HEK293 (cell line): Measurements from ENCODE around the gene AGFG1.

Source experiments
- CTCF ChIA-PET: fragments of 350-600 bp; formaldehyde crosslinking; extraction: SDS; loops from one replicate; lab custom pipeline; 2021; ENCODE audit warnings: antibody characterized with exemption; lab: Yijun Ruan, JAX
- POLR2A ChIA-PET: fragments of 300-600 bp; formaldehyde crosslinking; extraction: SDS; loops from one replicate; lab custom pipeline; 2020; ENCODE audit warnings: antibody characterized with exemption, inconsistent platforms; lab: Yijun Ruan, JAX
- H3K27ac ChIP-seq: fragments of 200-500 bp; sonication (Bioruptor generic); 2 replicates; pipeline ENCODE4 v1.5.1; 2014; ENCODE audit warnings: low read depth, low read length, control low read depth, inconsistent platforms; ENCODE audit errors: extremely low read depth
- H3K36me3 ChIP-seq, 2 experiments: fragments of 200-500 bp in 1 of 2; sonication (Bioruptor generic) in 1 of 2; 1 replicate in 1 of 2; 2 replicates in 1 of 2; pipeline ENCODE4 v1.5.1; 2014 to 2017; ENCODE audit warnings: inconsistent platforms in 2 of 2, low read length in 2 of 2; ENCODE audit not compliant: control insufficient read depth in 2 of 2, insufficient read depth in 1 of 2
- H3K4me1 ChIP-seq: fragments of 200-500 bp; sonication (Bioruptor generic); 2 replicates; pipeline ENCODE4 v1.5.1; 2014; ENCODE audit warnings: mild to moderate bottlenecking, low read length, inconsistent platforms; ENCODE audit not compliant: control insufficient read depth, insufficient read depth
- H3K4me3 ChIP-seq: 2 replicates; pipeline ENCODE4 v1.5.1; 2011; ENCODE audit warnings: low read depth, mild to moderate bottlenecking, control low read depth, low read length, moderate library complexity
- H3K9me3 ChIP-seq: fragments of 200-500 bp; sonication (Bioruptor generic); 2 replicates; pipeline ENCODE4 v1.5.1; 2014; ENCODE audit warnings: low read depth, low read length, inconsistent platforms; ENCODE audit not compliant: control insufficient read depth, insufficient read depth
- FEZF1 ChIP-seq: fragments of 450-650 bp; formaldehyde crosslinking; IDR thresholded peaks from 2 replicates; pipeline ENCODE4 v1.5.1; 2016; ENCODE audit warnings: missing biosample characterization, missing genetic modification characterization
- GLIS1 ChIP-seq: fragments of 450-650 bp; formaldehyde crosslinking; IDR thresholded peaks from 2 replicates; pipeline ENCODE4 v1.5.1; 2016; ENCODE audit warnings: missing biosample characterization, missing genetic modification characterization
- OSR2 ChIP-seq: fragments of 450-650 bp; formaldehyde crosslinking; IDR thresholded peaks from 2 replicates; pipeline ENCODE4 v1.5.1; 2016; ENCODE audit warnings: missing biosample characterization, missing genetic modification characterization
- OVOL3 ChIP-seq: fragments of 450-650 bp; formaldehyde crosslinking; IDR thresholded peaks from 2 replicates; pipeline ENCODE4 v1.5.1; 2016; ENCODE audit warnings: missing biosample characterization, missing genetic modification characterization
- PATZ1 ChIP-seq: fragments of 450-650 bp; formaldehyde crosslinking; IDR thresholded peaks from 2 replicates; pipeline ENCODE4 v1.5.1; 2016; ENCODE audit warnings: missing biosample characterization, missing genetic modification characterization
- PRDM2 ChIP-seq: fragments of 450-650 bp; formaldehyde crosslinking; IDR thresholded peaks from 2 replicates; pipeline ENCODE4 v1.5.1; 2016; ENCODE audit warnings: missing biosample characterization, missing genetic modification characterization, borderline replicate concordance
- SP7 ChIP-seq: fragments of 450-650 bp; formaldehyde crosslinking; IDR thresholded peaks from 2 replicates; pipeline ENCODE4 v1.5.1; 2016; ENCODE audit warnings: missing biosample characterization, missing genetic modification characterization
- TRIM28 ChIP-seq: IDR thresholded peaks from 2 replicates; pipeline ENCODE4 v1.6.1; 2011; ENCODE audit warnings: low read length, control low read depth, borderline replicate concordance
- ZBTB44 ChIP-seq: fragments of 450-650 bp; IDR thresholded peaks from 2 replicates; pipeline ENCODE4 v1.5.1; 2018; ENCODE audit warnings: missing biosample characterization, mild to moderate bottlenecking, missing genetic modification characterization
- ZNF184 ChIP-seq: fragments of 450-650 bp; IDR thresholded peaks from 2 replicates; pipeline ENCODE4 v1.5.1; 2018; ENCODE audit warnings: missing biosample characterization, mild to moderate bottlenecking, missing genetic modification characterization
- ZNF362 ChIP-seq: fragments of 450-650 bp; formaldehyde crosslinking; IDR thresholded peaks from 2 replicates; pipeline ENCODE4 v1.5.1; 2016; ENCODE audit warnings: missing biosample characterization, missing genetic modification characterization
- ZNF544 ChIP-seq: fragments of 450-650 bp; formaldehyde crosslinking; IDR thresholded peaks from 2 replicates; pipeline ENCODE4 v1.5.0; 2017; ENCODE audit warnings: missing biosample characterization, missing genetic modification characterization
- ZNF600 ChIP-seq: fragments of 450-650 bp; formaldehyde crosslinking; IDR thresholded peaks from 2 replicates; pipeline ENCODE4 v1.5.1; 2016; ENCODE audit warnings: missing biosample characterization, missing genetic modification characterization
- ZNF629 ChIP-seq: fragments of 450-650 bp; formaldehyde crosslinking; IDR thresholded peaks from 2 replicates; pipeline ENCODE4 v1.5.1; 2017; ENCODE audit warnings: missing biosample characterization, missing genetic modification characterization
- ZNF843 ChIP-seq: fragments of 450-650 bp; formaldehyde crosslinking; IDR thresholded peaks from 2 replicates; pipeline ENCODE4 v1.5.1; 2016; ENCODE audit warnings: missing biosample characterization, missing genetic modification characterization
- ZSCAN30 ChIP-seq: fragments of 450-650 bp; IDR thresholded peaks from 2 replicates; pipeline ENCODE4 v1.5.1; 2018; ENCODE audit warnings: missing biosample characterization, mild to moderate bottlenecking, missing genetic modification characterization, moderate library complexity
- TF ChIP-seq, protein P1 (sequence below): fragments of 450-650 bp; formaldehyde crosslinking; IDR thresholded peaks from 2 replicates; pipeline ENCODE4 v1.5.1; 2016; ENCODE audit warnings: missing biosample characterization, missing genetic modification characterization
- TF ChIP-seq, protein P2 (sequence below): fragments of 450-650 bp; formaldehyde crosslinking; IDR thresholded peaks from 2 replicates; pipeline ENCODE4 v1.5.1; 2017; ENCODE audit warnings: missing biosample characterization, missing genetic modification characterization

AGFG1 gene

GRCh38 chr2:227460070-227460485 is 11.9 kb upstream of the AGFG1 start:
- Histone ChIP-seq H3K36me3 (no peaks in the 10 kb centered on the region), H3K9me3 (no peaks in the 10 kb centered on the region), H3K4me1 (peaks cover 8% of the 10 kb centered on the region), H3K27ac (no peak overlapping the region), H3K4me3 (no peak overlapping the region)
- POLR2A ChIA-PET, result no interaction called here
- CTCF ChIA-PET, result no interaction called here
- TF ChIP-seq GLIS1 (tag by site-specific recombination) (peak; percentile 80), ZNF600 (tag by site-specific recombination) (peak; percentile 41; the same call in 1 of the 2 replicates), TRIM28 (no peak), PATZ1 (tag by site-specific recombination) (0 out of 2 replicates have a peak, but pooled peaks have one; percentile 42), SP7 (peak; percentile 76), FEZF1 (peak; percentile 11; the same call in 1 of the 2 replicates), ZSCAN30 (tag by site-specific recombination) (no peak), OSR2 (tag by site-specific recombination) (peak; percentile 74), ZNF629 (tag by site-specific recombination) (peak; percentile 43; the same call in 1 of the 2 replicates), ZNF843 (tag by site-specific recombination) (peak; percentile 61), ZNF184 (tag by site-specific recombination) (0 out of 2 replicates have a peak, but pooled peaks have one; percentile 10), ZNF544 (tag by site-specific recombination) (no peak), ZBTB44 (peak; percentile 62), OVOL3 (no peak)
- TF ChIP-seq, protein P1, sequence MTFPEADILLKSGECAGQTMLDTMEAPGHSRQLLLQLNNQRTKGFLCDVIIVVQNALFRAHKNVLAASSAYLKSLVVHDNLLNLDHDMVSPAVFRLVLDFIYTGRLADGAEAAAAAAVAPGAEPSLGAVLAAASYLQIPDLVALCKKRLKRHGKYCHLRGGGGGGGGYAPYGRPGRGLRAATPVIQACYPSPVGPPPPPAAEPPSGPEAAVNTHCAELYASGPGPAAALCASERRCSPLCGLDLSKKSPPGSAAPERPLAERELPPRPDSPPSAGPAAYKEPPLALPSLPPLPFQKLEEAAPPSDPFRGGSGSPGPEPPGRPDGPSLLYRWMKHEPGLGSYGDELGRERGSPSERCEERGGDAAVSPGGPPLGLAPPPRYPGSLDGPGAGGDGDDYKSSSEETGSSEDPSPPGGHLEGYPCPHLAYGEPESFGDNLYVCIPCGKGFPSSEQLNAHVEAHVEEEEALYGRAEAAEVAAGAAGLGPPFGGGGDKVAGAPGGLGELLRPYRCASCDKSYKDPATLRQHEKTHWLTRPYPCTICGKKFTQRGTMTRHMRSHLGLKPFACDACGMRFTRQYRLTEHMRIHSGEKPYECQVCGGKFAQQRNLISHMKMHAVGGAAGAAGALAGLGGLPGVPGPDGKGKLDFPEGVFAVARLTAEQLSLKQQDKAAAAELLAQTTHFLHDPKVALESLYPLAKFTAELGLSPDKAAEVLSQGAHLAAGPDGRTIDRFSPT, result 0 out of 2 replicates have a peak, but pooled peaks have one; percentile 34
- TF ChIP-seq, protein P2, sequence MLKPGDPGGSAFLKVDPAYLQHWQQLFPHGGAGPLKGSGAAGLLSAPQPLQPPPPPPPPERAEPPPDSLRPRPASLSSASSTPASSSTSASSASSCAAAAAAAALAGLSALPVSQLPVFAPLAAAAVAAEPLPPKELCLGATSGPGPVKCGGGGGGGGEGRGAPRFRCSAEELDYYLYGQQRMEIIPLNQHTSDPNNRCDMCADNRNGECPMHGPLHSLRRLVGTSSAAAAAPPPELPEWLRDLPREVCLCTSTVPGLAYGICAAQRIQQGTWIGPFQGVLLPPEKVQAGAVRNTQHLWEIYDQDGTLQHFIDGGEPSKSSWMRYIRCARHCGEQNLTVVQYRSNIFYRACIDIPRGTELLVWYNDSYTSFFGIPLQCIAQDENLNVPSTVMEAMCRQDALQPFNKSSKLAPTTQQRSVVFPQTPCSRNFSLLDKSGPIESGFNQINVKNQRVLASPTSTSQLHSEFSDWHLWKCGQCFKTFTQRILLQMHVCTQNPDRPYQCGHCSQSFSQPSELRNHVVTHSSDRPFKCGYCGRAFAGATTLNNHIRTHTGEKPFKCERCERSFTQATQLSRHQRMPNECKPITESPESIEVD (tag by site-specific recombination), result peak; percentile 50

DNA sequence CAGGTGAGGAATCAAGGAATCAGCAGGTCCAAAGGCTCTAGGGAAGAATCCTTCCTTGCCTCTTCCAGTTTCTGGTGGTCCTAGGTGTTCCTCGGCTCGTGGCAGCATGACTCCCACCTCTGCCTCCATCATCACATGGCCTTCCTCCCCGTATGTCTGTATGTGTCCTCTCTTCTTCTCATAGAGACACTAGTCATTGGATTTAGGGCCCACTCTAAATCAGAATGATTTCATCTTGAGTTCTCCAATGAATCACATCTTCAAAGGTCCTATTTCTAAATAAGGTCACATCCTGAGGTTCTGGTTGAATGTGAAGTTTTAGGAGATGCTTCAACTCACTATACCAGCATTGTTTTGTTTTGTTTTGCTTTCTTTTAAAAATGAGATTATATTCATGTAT is 11.1 kb upstream of the AGFG1 start:
- TF ChIP-seq ZNF362 (tag by site-specific recombination) (0 out of 2 replicates have a peak, but pooled peaks have one; percentile 25), PRDM2 (tag by site-specific recombination) (no peak)
- Histone ChIP-seq H3K4me3 (no peak overlapping the region), H3K9me3 (no peaks in the 10 kb centered on the region), H3K36me3 (no peaks in the 10 kb centered on the region), H3K27ac (no peak overlapping the region), H3K4me1 (peaks cover 8% of the 10 kb centered on the region)
- ChIA-PET POLR2A (no interaction called here), CTCF (no interaction called here)
